Epithelial cell of umbilical artery (primary cell): ENCODE data around the gene DALRD3. TPM values are rescaled to one million over a fixed set of nuclear protein-coding genes. Genes with fewer than 3 reads are reported as not detected.

Experiments
- total RNA-seq: library from RNA; depleted of rRNA; stranded (reverse); fragments of >200 nt; gene quantifications from 2 replicates; pipeline ENCODE4 v1.2.3, GENCODE V29; 2014

Gene DALRD3, protein sequence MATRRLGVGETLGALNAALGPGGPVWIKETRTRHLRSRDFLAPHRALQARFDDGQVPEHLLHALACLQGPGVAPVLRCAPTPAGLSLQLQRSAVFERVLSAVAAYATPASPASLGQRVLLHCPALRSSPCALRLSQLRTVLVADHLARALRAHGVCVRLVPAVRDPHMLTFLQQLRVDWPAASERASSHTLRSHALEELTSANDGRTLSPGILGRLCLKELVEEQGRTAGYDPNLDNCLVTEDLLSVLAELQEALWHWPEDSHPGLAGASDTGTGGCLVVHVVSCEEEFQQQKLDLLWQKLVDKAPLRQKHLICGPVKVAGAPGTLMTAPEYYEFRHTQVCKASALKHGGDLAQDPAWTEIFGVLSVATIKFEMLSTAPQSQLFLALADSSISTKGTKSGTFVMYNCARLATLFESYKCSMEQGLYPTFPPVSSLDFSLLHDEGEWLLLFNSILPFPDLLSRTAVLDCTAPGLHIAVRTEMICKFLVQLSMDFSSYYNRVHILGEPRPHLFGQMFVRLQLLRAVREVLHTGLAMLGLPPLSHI
- 25.1 and 45.5 TPM in 2 replicates for total RNA-seq

DNA sequence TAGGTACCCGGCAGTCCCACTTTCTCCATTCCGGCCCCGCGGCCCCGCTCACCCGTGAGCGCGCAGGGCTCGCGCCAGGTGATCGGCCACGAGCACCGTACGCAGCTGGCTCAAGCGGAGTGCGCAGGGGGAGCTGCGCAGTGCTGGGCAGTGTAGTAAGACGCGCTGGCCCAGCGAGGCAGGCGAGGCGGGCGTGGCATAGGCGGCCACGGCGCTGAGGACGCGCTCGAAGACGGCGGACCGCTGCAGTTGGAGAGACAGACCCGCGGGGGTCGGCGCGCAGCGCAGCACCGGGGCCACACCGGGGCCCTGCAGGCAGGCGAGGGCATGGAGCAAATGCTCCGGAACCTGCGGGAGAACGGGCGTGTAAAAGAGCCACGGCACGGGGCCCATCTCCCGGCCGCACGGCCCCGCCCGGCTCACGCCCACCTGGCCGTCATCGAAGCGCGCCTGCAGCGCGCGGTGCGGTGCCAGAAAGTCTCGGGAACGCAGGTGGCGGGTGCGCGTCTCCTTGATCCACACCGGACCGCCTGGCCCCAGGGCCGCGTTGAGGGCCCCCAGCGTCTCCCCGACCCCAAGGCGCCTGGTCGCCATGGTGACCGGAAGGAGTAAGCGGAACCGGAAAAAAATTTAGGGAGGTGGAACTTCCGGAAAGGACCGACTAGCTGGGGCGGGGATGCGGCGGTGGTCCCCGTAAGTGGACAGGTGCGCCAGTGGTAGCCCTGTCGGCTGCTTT, at the start of gene DALRD3:
DALRD3 (minus strand) TSS at position 610 of the 736 bp plus-strand sequence; CDS start at position 594, 16 bp downstream.

GRCh38 chr3:49028673-49029562, 10.5 kb upstream of the DALRD3 start, which contains the start of gene IMPDH2:
IMPDH2 (minus strand) TSS chr3:49029398; CDS start chr3:49029350, 48 bp downstream.

DNA sequence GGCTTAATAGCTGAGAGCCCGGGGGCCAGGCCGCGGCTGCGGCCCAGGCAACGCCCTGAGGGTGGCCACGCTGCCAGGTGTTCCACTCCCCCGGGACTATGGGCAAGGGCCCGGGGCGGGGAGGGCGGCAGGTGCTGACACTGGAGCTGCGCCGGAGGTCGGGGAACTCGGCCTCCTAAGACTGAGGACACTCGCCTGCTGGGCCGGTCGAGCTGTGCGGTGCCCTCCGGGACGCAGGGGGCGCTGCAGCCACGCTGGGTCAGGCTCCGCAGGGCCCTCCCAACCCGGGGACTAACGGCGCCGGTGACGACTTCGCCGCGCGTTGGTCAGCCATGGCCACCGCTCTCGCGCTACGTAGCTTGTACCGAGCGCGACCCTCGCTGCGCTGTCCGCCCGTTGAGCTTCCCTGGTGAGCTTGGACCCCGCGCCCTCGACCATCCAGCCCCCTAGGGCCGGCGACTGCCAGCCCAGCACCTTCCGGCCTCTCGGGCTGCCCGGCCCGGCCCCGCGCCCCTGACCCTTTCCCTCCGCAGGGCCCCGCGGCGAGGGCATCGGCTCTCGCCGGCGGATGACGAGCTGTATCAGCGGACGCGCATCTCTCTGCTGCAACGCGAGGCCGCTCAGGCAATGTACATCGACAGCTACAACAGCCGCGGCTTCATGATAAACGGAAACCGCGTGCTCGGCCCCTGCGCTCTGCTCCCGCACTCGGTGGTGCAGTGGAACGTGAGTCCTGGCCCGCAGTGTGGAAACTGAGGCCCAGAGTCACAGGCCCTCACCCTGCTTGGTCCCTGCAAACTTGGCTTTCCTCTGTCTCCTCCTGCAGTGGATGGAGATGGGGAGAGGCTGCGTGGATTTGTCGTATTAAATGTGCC, 3.7 kb upstream of the DALRD3 start, which contains the start of gene NDUFAF3:
NDUFAF3 (plus strand) TSS at position 309 of the 875 bp plus-strand sequence; CDS start at position 333, 24 bp downstream.

DNA sequence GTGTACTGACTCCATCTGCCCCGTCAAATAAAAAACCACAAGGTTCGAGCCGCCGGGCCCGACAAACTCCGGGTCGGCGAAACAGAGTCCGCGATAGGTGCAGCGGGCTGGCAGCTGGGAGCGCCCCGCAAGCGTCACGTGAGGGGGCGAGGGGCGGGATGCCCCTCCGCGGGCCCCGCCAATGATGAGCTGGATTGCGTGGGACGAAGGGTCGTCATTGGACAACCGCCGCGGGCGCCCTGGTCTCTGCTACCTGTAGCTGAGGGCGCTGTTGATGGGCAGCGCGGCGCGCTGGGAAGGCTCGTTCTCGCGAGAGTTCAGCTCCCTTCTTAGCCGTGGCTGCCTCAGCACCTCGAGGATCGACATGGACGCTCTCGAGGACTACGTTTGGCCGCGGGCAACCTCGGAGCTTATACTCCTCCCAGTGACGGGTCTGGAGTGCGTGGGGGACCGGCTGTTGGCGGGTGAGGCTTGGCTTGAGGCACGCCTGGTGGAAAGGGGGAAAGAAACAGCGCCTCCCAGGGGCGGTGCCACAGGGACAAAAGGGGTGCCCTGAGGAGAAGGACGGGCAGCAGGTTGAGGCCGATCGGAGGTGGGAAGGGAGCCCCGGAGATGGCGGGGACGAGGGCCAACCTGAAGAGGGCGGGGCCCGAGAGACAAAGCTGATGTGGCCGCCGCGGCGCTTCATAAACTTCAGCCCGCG, 11.2 kb downstream of the DALRD3 start, which contains the start of gene WDR6:
WDR6 (plus strand) TSS at position 324 of the 703 bp plus-strand sequence; CDS start at position 365, 41 bp downstream.

GRCh38 chr3:48989796-48990635, 28.4 kb downstream of the DALRD3 start, which contains the start of gene P4HTM:
P4HTM (plus strand) TSS chr3:48990241; CDS start chr3:48990257, 16 bp downstream.

Other genes with a start within 250 kb of the DALRD3 start
- 42.2 and 86.3 TPM in 2 replicates for gene PRKAR2A, start 170.7 kb downstream of the DALRD3 start, total RNA-seq
- 26.3 and 34.7 TPM in 2 replicates for gene SLC25A20, start 119.7 kb downstream of the DALRD3 start, total RNA-seq
- gene ARIH2, start 99.7 kb downstream of the DALRD3 start, total RNA-seq: 67.2 and 68.5 TPM in 2 replicates
- 25.0 and 28.9 TPM in 2 replicates for gene P4HTM, start 28.3 kb downstream of the DALRD3 start, total RNA-seq
- gene WDR6, start 11.2 kb downstream of the DALRD3 start, total RNA-seq: 47.4 and 58.8 TPM in 2 replicates
- gene NDUFAF3, start 3.5 kb upstream of the DALRD3 start, total RNA-seq: 39.1 and 69.5 TPM in 2 replicates
- gene IMPDH2, start 10.8 kb upstream of the DALRD3 start, total RNA-seq: 182 and 304 TPM in 2 replicates
- 75.2 and 152 TPM in 2 replicates for gene QRICH1, start 75.5 kb upstream of the DALRD3 start, total RNA-seq
- 167 and 271 TPM in 2 replicates for gene QARS1, start 86.2 kb upstream of the DALRD3 start, total RNA-seq
- 31.2 and 41.8 TPM in 2 replicates for gene USP19, start 102.2 kb upstream of the DALRD3 start, total RNA-seq
- gene LAMB2, start 114.5 kb upstream of the DALRD3 start, total RNA-seq: 186 and 247 TPM in 2 replicates
- 20.5 and 23.1 TPM in 2 replicates for gene CCDC71, start 147.8 kb upstream of the DALRD3 start, total RNA-seq
- gene KLHDC8B, start 153.0 kb upstream of the DALRD3 start, total RNA-seq: 24.4 and 51.7 TPM in 2 replicates